ENCODE results near the gene TBX20. TPM values are rescaled to one million over a fixed set of nuclear protein-coding genes. Genes with fewer than 3 reads are reported as not detected.
"Not testable (repeated sequence)": the region's sequence is repeated elsewhere in the genome, so short reads cannot be mapped to it uniquely, and the experiment has no call there.

Gene TBX20
- total RNA-seq, 1 donor from 2014 or later, result 1.3 TPM

- Histone ChIP-seq H3K4me2 (ENCODE audit: low read length) (peak overlapping the region; percentile 91), H2AFZ (ENCODE audit: low read depth, low read length) (peak overlapping the region; percentile 89), H3K9ac (ENCODE audit: low read length) (peak overlapping the region; percentile 67), H3K4me3 (ENCODE audit: insufficient read depth, low read depth, low read length) (peak overlapping the region; percentile 73)
- H3K27me3 ChIP-seq (ENCODE audit: insufficient read depth, low read length); H3K4me1 Mint-ChIP-seq (ENCODE audit: low read depth, unreplicated experiment); H3K36me3 Mint-ChIP-seq (ENCODE audit: low read depth, unreplicated experiment); H3K36me3 ChIP-seq (ENCODE audit: insufficient read depth, low read length); H3K27ac ChIP-seq (ENCODE audit: low read depth, low read length); H3K9me3 ChIP-seq (ENCODE audit: insufficient read depth, low read depth, low read length); H3K4me1 ChIP-seq (ENCODE audit: insufficient read depth, low read length); H4K20me1 ChIP-seq (ENCODE audit: insufficient read depth, low read length); FAIRE-seq; H3K79me2 ChIP-seq (ENCODE audit: insufficient read depth, low read length); H3K9me3 Mint-ChIP-seq (ENCODE audit: unreplicated experiment): not testable (repeated sequence)
- DNase-seq (ENCODE audit: low read depth), result peak; percentile 72
- Mint-ChIP-seq H3K27me3 (ENCODE audit: low read depth, unreplicated experiment) (peaks cover 17% of the 10 kb centered on the region), H3K4me3 (ENCODE audit: unreplicated experiment) (peak overlapping the region; percentile 92), H3K27ac (ENCODE audit: unreplicated experiment) (peak overlapping the region; percentile 69)
Observed at GRCh38 chr7:35186751-35187150, 67.1 kb downstream of the TBX20 start.

GRCh38 chr7:35185908-35186731 lies 67.8 kb downstream of the TBX20 start:
- H3K79me2 ChIP-seq (ENCODE audit: insufficient read depth, low read length), result no peaks in the 10 kb centered on the region
- FAIRE-seq, result no peak
- H3K9me3 ChIP-seq (ENCODE audit: insufficient read depth, low read depth, low read length), result no peaks in the 10 kb centered on the region
- H3K4me2 ChIP-seq (ENCODE audit: low read length), result peak overlapping the region; percentile 91
- peak overlapping the region; percentile 80 for H3K9ac ChIP-seq (ENCODE audit: low read length)
- Mint-ChIP-seq H3K36me3 (ENCODE audit: low read depth, unreplicated experiment) (no peaks in the 10 kb centered on the region), H3K4me1 (ENCODE audit: low read depth, unreplicated experiment) (peaks cover 3% of the 10 kb centered on the region), H3K27ac (ENCODE audit: unreplicated experiment) (peak overlapping the region; percentile 41), H3K9me3 (ENCODE audit: unreplicated experiment) (no peaks in the 10 kb centered on the region), H3K4me3 (ENCODE audit: unreplicated experiment) (peak overlapping the region; percentile 92), H3K27me3 (ENCODE audit: low read depth, unreplicated experiment) (peaks cover 17% of the 10 kb centered on the region)
- no peaks in the 10 kb centered on the region for H3K36me3 ChIP-seq (ENCODE audit: insufficient read depth, low read length)
- H3K27ac ChIP-seq (ENCODE audit: low read depth, low read length), result peak overlapping the region; percentile 58
- no peaks in the 10 kb centered on the region for H3K27me3 ChIP-seq (ENCODE audit: insufficient read depth, low read length)
- DNase-seq (ENCODE audit: low read depth), result peak; percentile 66
- H4K20me1 ChIP-seq (ENCODE audit: insufficient read depth, low read length), result no peaks in the 10 kb centered on the region
- TF ChIP-seq EZH2 (IDR thresholded peaks at IDR 0.05; ENCODE audit: insufficient read depth, low read length) (no peak), CTCF (IDR thresholded peaks at IDR 0.05; ENCODE audit: insufficient read depth, low read depth, low read length) (no peak)
- H3K4me3 ChIP-seq (ENCODE audit: insufficient read depth, low read depth, low read length), result peak overlapping the region; percentile 73
- no peaks in the 10 kb centered on the region for H3K4me1 ChIP-seq (ENCODE audit: insufficient read depth, low read length)
- peak overlapping the region; percentile 89 for H2AFZ ChIP-seq (ENCODE audit: low read depth, low read length)

- peak overlapping the region; percentile 91 for H3K4me2 ChIP-seq (ENCODE audit: low read length)
- H3K4me1 Mint-ChIP-seq (ENCODE audit: low read depth, unreplicated experiment); H3K4me1 ChIP-seq (ENCODE audit: insufficient read depth, low read length); H3K27ac Mint-ChIP-seq (ENCODE audit: unreplicated experiment); DNase-seq (ENCODE audit: low read depth); H3K9me3 Mint-ChIP-seq (ENCODE audit: unreplicated experiment); H3K36me3 ChIP-seq (ENCODE audit: insufficient read depth, low read length); H3K36me3 Mint-ChIP-seq (ENCODE audit: low read depth, unreplicated experiment); H3K79me2 ChIP-seq (ENCODE audit: insufficient read depth, low read length); H3K9me3 ChIP-seq (ENCODE audit: insufficient read depth, low read depth, low read length); FAIRE-seq; H3K27me3 ChIP-seq (ENCODE audit: insufficient read depth, low read length); H4K20me1 ChIP-seq (ENCODE audit: insufficient read depth, low read length): not testable (repeated sequence)
- H3K9ac ChIP-seq (ENCODE audit: low read length), result peak overlapping the region; percentile 80
- H3K4me3 ChIP-seq (ENCODE audit: insufficient read depth, low read depth, low read length), result peak overlapping the region; percentile 73
- Mint-ChIP-seq H3K4me3 (ENCODE audit: unreplicated experiment) (peak overlapping the region; percentile 92), H3K27me3 (ENCODE audit: low read depth, unreplicated experiment) (peaks cover 17% of the 10 kb centered on the region)
- H3K27ac ChIP-seq (ENCODE audit: low read depth, low read length), result peak overlapping the region; percentile 58
- peak overlapping the region; percentile 89 for H2AFZ ChIP-seq (ENCODE audit: low read depth, low read length)
Observed at GRCh38 chr7:35185578-35185907, 68.4 kb downstream of the TBX20 start.

- H3K9me3 Mint-ChIP-seq (ENCODE audit: unreplicated experiment); FAIRE-seq; H3K4me1 ChIP-seq (ENCODE audit: insufficient read depth, low read length); H3K27ac Mint-ChIP-seq (ENCODE audit: unreplicated experiment); H3K79me2 ChIP-seq (ENCODE audit: insufficient read depth, low read length); H3K27ac ChIP-seq (ENCODE audit: low read depth, low read length); H4K20me1 ChIP-seq (ENCODE audit: insufficient read depth, low read length); DNase-seq (ENCODE audit: low read depth); H2AFZ ChIP-seq (ENCODE audit: low read depth, low read length); H3K4me1 Mint-ChIP-seq (ENCODE audit: low read depth, unreplicated experiment); H3K9me3 ChIP-seq (ENCODE audit: insufficient read depth, low read depth, low read length); H3K36me3 ChIP-seq (ENCODE audit: insufficient read depth, low read length); H3K27me3 ChIP-seq (ENCODE audit: insufficient read depth, low read length); H3K36me3 Mint-ChIP-seq (ENCODE audit: low read depth, unreplicated experiment): not testable (repeated sequence)
- Mint-ChIP-seq H3K4me3 (ENCODE audit: unreplicated experiment) (peak overlapping the region; percentile 92), H3K27me3 (ENCODE audit: low read depth, unreplicated experiment) (peaks cover 17% of the 10 kb centered on the region)
- Histone ChIP-seq H3K9ac (ENCODE audit: low read length) (peak overlapping the region; percentile 80), H3K4me3 (ENCODE audit: insufficient read depth, low read depth, low read length) (peak overlapping the region; percentile 73), H3K4me2 (ENCODE audit: low read length) (peak overlapping the region; percentile 91)
Observed at GRCh38 chr7:35184961-35185360, 68.9 kb downstream of the TBX20 start.

- H3K9ac ChIP-seq (ENCODE audit: low read length); H3K4me3 Mint-ChIP-seq (ENCODE audit: unreplicated experiment); H3K9me3 Mint-ChIP-seq (ENCODE audit: unreplicated experiment); H2AFZ ChIP-seq (ENCODE audit: low read depth, low read length); H3K36me3 Mint-ChIP-seq (ENCODE audit: low read depth, unreplicated experiment); H3K4me3 ChIP-seq (ENCODE audit: insufficient read depth, low read depth, low read length); FAIRE-seq; H3K36me3 ChIP-seq (ENCODE audit: insufficient read depth, low read length); H3K9me3 ChIP-seq (ENCODE audit: insufficient read depth, low read depth, low read length); H3K27ac ChIP-seq (ENCODE audit: low read depth, low read length); H4K20me1 ChIP-seq (ENCODE audit: insufficient read depth, low read length); H3K4me1 Mint-ChIP-seq (ENCODE audit: low read depth, unreplicated experiment); H3K79me2 ChIP-seq (ENCODE audit: insufficient read depth, low read length); H3K4me1 ChIP-seq (ENCODE audit: insufficient read depth, low read length); H3K27ac Mint-ChIP-seq (ENCODE audit: unreplicated experiment); DNase-seq (ENCODE audit: low read depth); H3K27me3 ChIP-seq (ENCODE audit: insufficient read depth, low read length): not testable (repeated sequence)
- peak overlapping the region; percentile 57 for H3K4me2 ChIP-seq (ENCODE audit: low read length)
- H3K27me3 Mint-ChIP-seq (ENCODE audit: low read depth, unreplicated experiment), result peaks cover 15% of the 10 kb centered on the region
Observed at GRCh38 chr7:35183873-35184503, 69.9 kb downstream of the TBX20 start.

Measured in astrocyte (in vitro differentiated cells and primary cell).